Left ventricle myocardium inferior (tissue), 1 donor: ENCODE measurements around the gene PKN2. TPM values are rescaled to one million over a fixed set of nuclear protein-coding genes. Genes with fewer than 3 reads are reported as not detected.

Experiments
- DNase-seq: peaks from one replicate; pipeline ENCODE4 v3.0.0-alpha.2; 2020
- H3K27ac ChIP-seq: fragments of 200-600 bp; replicated peaks from 2 replicates; pipeline ENCODE4 v1.8.0; 2021
- H3K27me3 ChIP-seq: fragments of 200-600 bp; 2 replicates; pipeline ENCODE4 v1.8.0; 2021; ENCODE audit warnings: low read depth
- H3K36me3 ChIP-seq: fragments of 200-600 bp; 2 replicates; pipeline ENCODE4 v1.8.0; 2021
- H3K4me1 ChIP-seq: fragments of 200-600 bp; 2 replicates; pipeline ENCODE4 v1.8.0; 2021
- H3K4me3 ChIP-seq: fragments of 200-600 bp; 2 replicates; pipeline ENCODE4 v1.8.0; 2021; ENCODE audit warnings: mild to moderate bottlenecking, moderate library complexity
- H3K9me3 ChIP-seq: fragments of 200-600 bp; replicated peaks from 2 replicates; pipeline ENCODE4 v1.8.0; 2021
- intact Hi-C: fragments of 100-400 bp; cut with micrococcal nuclease; formaldehyde crosslinking; loops from one replicate; pipeline ENCODE4 v1.11.0; 2022
- long read RNA-seq: library from polyadenylated mRNA; unstranded; transcript quantifications from one replicate; pipeline ENCODE4 v2.0.0, GENCODE V29; 2021
- total RNA-seq: library from RNA; stranded (reverse); fragmentation: NEBNext Ultra II Directional; extraction: Animal tissue kit (Norgen Biotek cat#: 25700); gene quantifications from one replicate; pipeline ENCODE4 v1.2.1, GENCODE V29; 2021
- TF ChIP-seq, protein P1 (sequence below): fragments of 200-600 bp; IDR thresholded peaks from 2 replicates; pipeline ENCODE4 v1.8.0; 2021; ENCODE audit warnings: antibody characterized with exemption, mild to moderate bottlenecking, borderline replicate concordance
- donor health status: DM: no; HTN: yes; CAD: no; lungs with severe emphysema.

Gene PKN2
- total RNA-seq: 28.2 TPM
- long read RNA-seq, full-length matches to known transcripts: 11 of 14 reads
- long read RNA-seq, partial matches to known transcripts: 3 of 14 reads
- long read RNA-seq, other reads (novel, unspliced or antisense): 0 of 14 reads

DNA sequence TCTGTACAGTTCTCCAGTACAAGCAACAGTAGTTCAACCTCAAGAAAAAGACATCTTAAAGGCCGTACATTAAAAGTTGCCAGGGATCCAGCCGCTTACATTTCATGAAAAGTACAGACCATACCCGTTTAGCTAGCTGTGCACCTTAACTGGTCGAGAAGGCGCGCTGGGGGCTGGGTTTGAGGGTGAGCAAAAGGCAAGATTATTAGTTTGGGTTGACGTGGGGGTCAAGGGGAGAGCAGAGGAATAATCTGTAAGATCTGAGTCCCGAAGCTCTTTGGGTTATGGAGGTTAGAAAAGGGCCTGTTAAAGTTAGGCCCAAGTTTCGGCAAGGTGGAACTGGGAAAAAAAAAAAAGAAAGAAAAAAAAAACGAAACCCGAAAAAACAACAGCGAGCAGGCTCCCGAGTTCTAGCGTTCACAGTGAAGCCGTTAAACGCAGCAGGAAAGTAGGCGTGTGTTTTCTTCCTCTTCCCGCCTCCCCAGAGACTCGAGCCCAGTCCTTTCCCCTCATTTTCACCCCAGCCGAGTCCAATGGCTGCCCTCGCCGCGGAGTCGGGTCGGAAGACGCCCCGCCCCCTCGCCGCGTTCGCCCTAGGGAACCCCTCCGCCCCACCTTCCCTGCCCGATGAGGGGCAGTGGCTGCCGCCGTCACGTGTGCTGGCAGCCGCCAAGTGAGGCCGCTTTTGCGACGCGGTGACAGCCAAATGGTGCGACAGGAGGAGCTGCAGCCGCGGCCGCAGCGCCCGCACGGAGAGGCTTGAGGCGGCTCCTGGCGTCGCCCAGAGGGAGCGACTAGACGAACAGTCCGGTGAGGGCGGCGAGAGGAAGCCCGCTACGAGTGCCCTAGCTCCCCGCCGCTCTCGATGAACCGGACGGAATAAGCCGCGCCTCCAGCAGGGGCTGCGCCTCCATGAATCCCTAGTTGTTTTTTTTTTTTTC is at the start of gene PKN2:
PKN2 (plus strand) TSS at position 733 of the 941 bp plus-strand sequence. CDS start 308 bp downstream, outside the sequence.
- Histone ChIP-seq H3K9me3 (no peaks in the 10 kb centered on the region), H3K4me3 (peak within 1 kb of the TSS; percentile 98), H3K27ac (peak within 1 kb of the TSS; percentile 97), H3K4me1 (peaks cover 49% of the 10 kb centered on the region), H3K27me3 (no peaks in the 10 kb centered on the region), H3K36me3 (no peaks in the 10 kb centered on the region)
- peak; percentile 97 for DNase-seq
- intact Hi-C loops: no loop called here
- TF ChIP-seq, protein P1, sequence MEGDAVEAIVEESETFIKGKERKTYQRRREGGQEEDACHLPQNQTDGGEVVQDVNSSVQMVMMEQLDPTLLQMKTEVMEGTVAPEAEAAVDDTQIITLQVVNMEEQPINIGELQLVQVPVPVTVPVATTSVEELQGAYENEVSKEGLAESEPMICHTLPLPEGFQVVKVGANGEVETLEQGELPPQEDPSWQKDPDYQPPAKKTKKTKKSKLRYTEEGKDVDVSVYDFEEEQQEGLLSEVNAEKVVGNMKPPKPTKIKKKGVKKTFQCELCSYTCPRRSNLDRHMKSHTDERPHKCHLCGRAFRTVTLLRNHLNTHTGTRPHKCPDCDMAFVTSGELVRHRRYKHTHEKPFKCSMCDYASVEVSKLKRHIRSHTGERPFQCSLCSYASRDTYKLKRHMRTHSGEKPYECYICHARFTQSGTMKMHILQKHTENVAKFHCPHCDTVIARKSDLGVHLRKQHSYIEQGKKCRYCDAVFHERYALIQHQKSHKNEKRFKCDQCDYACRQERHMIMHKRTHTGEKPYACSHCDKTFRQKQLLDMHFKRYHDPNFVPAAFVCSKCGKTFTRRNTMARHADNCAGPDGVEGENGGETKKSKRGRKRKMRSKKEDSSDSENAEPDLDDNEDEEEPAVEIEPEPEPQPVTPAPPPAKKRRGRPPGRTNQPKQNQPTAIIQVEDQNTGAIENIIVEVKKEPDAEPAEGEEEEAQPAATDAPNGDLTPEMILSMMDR: peak; percentile 44

DNA sequence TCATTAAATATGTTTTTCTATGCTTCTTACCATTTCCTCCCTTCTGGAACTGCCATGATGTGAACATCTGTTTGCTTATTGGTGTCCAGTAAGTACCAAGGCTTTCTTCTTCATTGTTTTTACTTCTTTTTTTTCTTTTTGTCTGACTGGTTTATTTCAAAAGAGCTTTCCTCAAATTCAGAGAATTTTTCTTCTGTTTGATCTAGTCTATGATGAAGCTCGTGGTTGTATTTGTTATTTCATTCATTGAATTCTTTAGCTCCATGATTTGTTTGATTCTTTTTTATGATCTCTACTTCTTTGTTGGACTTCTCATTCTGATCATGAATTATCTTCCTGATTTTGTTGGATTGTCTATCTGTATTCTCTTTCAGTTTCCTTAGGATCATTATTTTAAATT is 49.5 kb upstream of the PKN2 start:
- H3K4me1 ChIP-seq: no peaks in the 10 kb centered on the region
- no peak overlapping the region for H3K27ac ChIP-seq
- no peak for DNase-seq
- TF ChIP-seq, protein P1: no peak
- intact Hi-C loops: no loop called here
- H3K36me3 ChIP-seq: no peaks in the 10 kb centered on the region
- H3K9me3 ChIP-seq: peaks cover 49% of the 10 kb centered on the region
- H3K4me3 ChIP-seq: no peak overlapping the region
- H3K27me3 ChIP-seq: no peaks in the 10 kb centered on the region

DNA sequence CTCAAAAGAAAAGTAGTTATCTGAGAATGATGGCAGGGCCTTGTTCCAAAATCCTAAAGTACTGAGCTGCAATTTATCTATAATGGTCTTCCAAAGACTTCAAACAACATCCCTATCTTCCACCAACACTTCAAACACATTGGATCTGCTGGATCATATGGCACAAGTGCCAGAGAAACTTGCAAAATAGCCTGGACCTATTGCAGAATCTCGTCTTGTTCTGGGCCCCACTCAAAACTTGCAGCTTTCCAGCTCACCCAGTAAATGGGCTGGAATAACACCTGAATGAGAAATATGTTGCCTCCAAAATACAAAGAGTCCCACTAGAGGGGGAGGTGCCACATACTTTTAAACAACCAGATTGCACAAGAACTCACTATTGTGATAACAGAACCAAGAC is 44.0 kb upstream of the PKN2 start:
- TF ChIP-seq, protein P1: no peak

DNA sequence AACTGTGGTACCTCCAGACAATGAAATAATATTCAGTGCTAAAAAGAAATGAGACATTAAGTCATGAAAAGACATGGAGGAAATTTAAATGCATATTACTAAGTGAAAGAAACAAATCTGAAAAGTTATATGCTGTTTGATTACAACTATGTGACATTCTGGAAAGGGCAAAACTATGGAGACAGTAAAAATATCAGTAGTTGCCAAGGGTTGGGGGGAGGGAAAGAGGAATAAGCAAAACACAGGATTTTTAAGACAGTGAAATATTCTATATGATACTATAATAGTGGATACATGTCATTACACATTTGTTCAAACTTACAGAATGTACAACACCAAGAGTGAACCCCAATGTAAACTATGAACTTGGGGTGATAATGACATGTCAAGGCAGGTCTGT is 38.2 kb upstream of the PKN2 start:
- Histone ChIP-seq H3K4me1 (no peaks in the 10 kb centered on the region), H3K27ac (no peak overlapping the region), H3K9me3 (no peaks in the 10 kb centered on the region), H3K36me3 (no peaks in the 10 kb centered on the region), H3K27me3 (peaks cover 5% of the 10 kb centered on the region), H3K4me3 (no peak overlapping the region)
- DNase-seq: no peak
- intact Hi-C loops: no loop called here
- TF ChIP-seq, protein P1: no peak

More for the DNA sequence above, 44.0 kb upstream of the PKN2 start:
- no peak for DNase-seq
- Histone ChIP-seq H3K27me3 (peaks cover 5% of the 10 kb centered on the region), H3K4me3 (no peak overlapping the region), H3K4me1 (no peaks in the 10 kb centered on the region), H3K27ac (no peak overlapping the region), H3K36me3 (no peaks in the 10 kb centered on the region), H3K9me3 (peaks cover 21% of the 10 kb centered on the region)
- intact Hi-C loops: no loop called here

DNA sequence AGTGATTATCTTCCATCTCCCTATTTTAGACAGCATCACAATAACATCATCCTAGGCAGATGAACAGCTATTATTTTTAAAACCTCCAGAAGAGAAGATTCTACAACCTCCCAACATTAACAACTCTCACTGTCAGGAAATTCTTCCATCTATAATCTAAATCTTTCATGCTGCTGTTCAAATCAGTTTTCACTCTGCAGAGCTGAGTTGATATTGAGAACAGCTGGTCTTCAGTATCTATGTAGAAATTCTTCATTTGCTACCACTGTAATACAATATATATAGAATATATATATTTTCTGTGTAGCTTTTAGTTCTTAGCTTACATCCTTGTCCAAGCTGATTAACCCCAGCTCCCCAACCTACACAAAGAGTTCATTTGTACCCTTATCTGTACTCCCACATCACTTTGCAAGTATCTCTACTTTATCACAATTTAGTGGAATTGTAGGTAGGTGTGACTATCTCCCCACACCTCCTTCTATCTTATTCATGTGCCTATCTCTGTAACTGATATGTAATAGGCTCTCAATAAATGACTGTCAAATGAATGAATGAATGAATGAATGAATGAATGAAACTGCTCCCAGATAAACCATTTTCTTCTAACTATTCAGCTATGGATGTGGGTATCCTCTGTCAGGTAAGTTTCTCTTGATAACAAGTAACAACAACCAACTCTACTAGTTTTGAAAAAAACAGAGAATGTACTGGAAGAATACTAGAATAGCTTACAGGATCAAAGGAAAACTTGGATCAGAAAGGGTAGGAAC is 37.4 kb upstream of the PKN2 start:
- no peaks in the 10 kb centered on the region for H3K36me3 ChIP-seq
- no peak overlapping the region for H3K27ac ChIP-seq
- H3K9me3 ChIP-seq: no peaks in the 10 kb centered on the region
- H3K4me1 ChIP-seq: no peaks in the 10 kb centered on the region
- H3K27me3 ChIP-seq: peaks cover 5% of the 10 kb centered on the region
- no peak overlapping the region for H3K4me3 ChIP-seq
- no peak for DNase-seq
- intact Hi-C loops: no loop called here
- TF ChIP-seq, protein P1: no peak
